ENCODE results near the gene PPP1R9A. TPM values are rescaled to one million over a fixed set of nuclear protein-coding genes. Genes with fewer than 3 reads are reported as not detected.
"Not testable (repeated sequence)": the region's sequence is repeated elsewhere in the genome, so short reads cannot be mapped to it uniquely, and the experiment has no call there.

Gene PPP1R9A
- total RNA-seq, 1 donor from 2014 or later: 14.1 TPM

- TF ChIP-seq, protein P1, sequence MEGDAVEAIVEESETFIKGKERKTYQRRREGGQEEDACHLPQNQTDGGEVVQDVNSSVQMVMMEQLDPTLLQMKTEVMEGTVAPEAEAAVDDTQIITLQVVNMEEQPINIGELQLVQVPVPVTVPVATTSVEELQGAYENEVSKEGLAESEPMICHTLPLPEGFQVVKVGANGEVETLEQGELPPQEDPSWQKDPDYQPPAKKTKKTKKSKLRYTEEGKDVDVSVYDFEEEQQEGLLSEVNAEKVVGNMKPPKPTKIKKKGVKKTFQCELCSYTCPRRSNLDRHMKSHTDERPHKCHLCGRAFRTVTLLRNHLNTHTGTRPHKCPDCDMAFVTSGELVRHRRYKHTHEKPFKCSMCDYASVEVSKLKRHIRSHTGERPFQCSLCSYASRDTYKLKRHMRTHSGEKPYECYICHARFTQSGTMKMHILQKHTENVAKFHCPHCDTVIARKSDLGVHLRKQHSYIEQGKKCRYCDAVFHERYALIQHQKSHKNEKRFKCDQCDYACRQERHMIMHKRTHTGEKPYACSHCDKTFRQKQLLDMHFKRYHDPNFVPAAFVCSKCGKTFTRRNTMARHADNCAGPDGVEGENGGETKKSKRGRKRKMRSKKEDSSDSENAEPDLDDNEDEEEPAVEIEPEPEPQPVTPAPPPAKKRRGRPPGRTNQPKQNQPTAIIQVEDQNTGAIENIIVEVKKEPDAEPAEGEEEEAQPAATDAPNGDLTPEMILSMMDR (conservative IDR thresholded peaks at IDR 0.05; ENCODE audit: low read depth, low read length): no peak
- no peak for DNase-seq (ENCODE audit: low read depth)
- H3K4me3 ChIP-seq (ENCODE audit: low read depth, low read length): no peak overlapping the region
Observed at GRCh38 chr7:95001815-95002561, 94.6 kb downstream of the PPP1R9A start.

GRCh38 chr7:95002775-95003174, 95.4 kb downstream of the PPP1R9A start:
- TF ChIP-seq, protein P1 (conservative IDR thresholded peaks at IDR 0.05; ENCODE audit: low read depth, low read length): no peak
- no peak for DNase-seq (ENCODE audit: low read depth)
- H3K4me3 ChIP-seq (ENCODE audit: low read depth, low read length): no peak overlapping the region

GRCh38 chr7:95004618-95005247, 97.3 kb downstream of the PPP1R9A start:
- TF ChIP-seq, protein P1 (conservative IDR thresholded peaks at IDR 0.05; ENCODE audit: low read depth, low read length): no peak
- no peak overlapping the region for H3K4me3 ChIP-seq (ENCODE audit: low read depth, low read length)
- DNase-seq (ENCODE audit: low read depth): no peak

- TF ChIP-seq, protein P1 (conservative IDR thresholded peaks at IDR 0.05; ENCODE audit: low read depth, low read length): no peak
- no peak overlapping the region for H3K4me3 ChIP-seq (ENCODE audit: low read depth, low read length)
- no peak for DNase-seq (ENCODE audit: low read depth)
Observed at GRCh38 chr7:95006010-95006409, 98.6 kb downstream of the PPP1R9A start.

GRCh38 chr7:95008773-95009172, 101.4 kb downstream of the PPP1R9A start:
- not testable (repeated sequence) for H3K4me3 ChIP-seq (ENCODE audit: low read depth, low read length); DNase-seq (ENCODE audit: low read depth)

DNA sequence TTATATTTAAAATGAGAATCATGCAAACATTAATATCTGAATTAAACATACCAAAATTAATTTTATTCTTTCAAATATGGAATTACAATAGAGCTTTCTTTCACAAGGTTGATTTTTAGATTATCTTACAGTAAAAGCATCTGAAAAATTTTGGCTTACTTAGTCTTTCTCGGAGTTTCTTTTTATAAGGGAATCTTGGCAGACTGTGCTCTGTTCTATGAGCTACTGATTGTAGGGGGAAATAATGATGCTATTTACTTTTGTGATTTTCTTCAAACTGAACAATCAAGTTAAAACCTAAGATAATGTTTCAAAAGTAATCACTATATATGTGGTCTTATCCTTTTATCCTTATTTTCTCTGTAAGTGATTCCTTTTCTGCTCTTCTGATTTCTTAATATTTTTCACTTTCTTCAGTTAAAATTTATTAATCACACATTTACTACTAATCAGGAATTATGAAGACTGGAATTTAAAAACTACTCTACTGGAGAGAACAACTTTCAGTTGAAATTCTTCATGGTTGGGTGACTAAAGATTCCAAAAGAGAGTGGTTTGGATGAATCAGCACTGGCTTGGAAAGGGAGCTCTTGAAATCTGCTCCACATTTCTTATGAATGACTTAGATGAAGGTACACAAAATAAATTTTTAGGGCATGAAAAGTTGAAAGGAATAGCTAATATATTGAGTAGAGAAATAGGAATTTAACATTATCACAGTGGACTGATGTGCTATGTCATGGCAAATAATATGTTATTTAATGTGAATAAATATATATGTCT, 103.9 kb downstream of the PPP1R9A start:
- TF ChIP-seq, protein P1 (conservative IDR thresholded peaks at IDR 0.05; ENCODE audit: low read depth, low read length): no peak
- peak; percentile 70 for DNase-seq (ENCODE audit: low read depth)
- H3K4me3 ChIP-seq (ENCODE audit: low read depth, low read length): no peak overlapping the region

GRCh38 chr7:95011995-95012394, 104.6 kb downstream of the PPP1R9A start:
- TF ChIP-seq, protein P1 (conservative IDR thresholded peaks at IDR 0.05; ENCODE audit: low read depth, low read length): no peak
- no peak for DNase-seq (ENCODE audit: low read depth)
- no peak overlapping the region for H3K4me3 ChIP-seq (ENCODE audit: low read depth, low read length)
